Fibroblast of skin of left quadriceps (primary cell): ENCODE data around the gene LPAR1.

ENCODE experiments used
- DNase-seq, 2 experiments: peaks; one replicate each; pipeline ENCODE4 v3.0.0-alpha.2; 2013; ENCODE audit warnings: low read depth in 2 of 2

LPAR1 gene

GRCh38 chr9:111037356-111037707 is 938 bp downstream of the LPAR1 start:
- DNase-seq = no peak

DNA sequence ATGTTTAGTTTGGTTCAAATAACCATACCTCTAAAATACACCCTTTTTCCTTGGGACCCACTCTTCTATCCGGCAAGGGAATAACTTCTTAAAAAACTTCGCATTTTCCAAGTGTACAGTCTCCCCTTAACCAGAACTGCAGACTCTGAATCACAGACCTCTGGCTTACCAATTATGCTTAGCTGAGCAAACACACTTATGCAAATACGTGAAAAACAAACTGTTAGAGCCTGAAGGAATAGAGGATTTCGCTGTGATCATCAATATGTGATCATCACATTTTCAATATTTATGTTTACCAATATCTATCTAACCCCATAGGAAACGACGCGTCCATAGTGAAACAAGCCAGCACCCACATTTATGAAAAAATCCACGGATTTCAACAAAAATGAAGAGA is 1.3 kb downstream of the LPAR1 start:
- no peak for DNase-seq

- no peak for DNase-seq
Measured at GRCh38 chr9:111036429-111036789, 1.9 kb downstream of the LPAR1 start.

- DNase-seq = no peak
Measured at GRCh38 chr9:111035543-111036428, 2.5 kb downstream of the LPAR1 start.

DNA sequence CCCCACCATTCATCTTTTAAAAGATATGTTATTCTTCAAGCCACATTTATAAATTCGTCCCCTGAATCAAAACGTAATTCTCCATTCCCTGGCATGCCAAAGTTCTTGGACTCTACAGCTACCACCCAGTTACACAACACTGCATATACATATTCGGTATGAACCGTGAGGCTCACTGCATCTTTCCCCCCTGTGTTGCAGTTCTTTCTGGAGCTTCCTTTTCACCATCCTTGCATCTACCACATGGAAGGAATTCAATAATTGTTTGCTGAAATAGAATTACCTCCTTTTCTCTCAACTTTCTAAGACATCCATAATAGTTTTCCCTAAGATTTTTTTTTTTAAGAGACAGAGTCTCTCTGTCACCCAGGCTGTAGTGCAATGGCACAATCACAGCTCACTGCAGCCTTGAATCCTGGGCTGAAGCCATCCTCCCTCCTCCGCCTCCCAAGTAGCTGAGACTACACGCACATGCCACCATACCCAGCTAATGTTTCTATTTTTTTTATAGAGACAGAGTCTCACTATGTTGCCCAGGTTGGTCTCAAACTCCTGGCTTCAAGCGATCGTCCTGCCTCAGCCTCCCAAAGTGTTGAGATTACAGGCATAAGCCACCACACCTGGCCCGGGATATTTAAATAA is 3.3 kb downstream of the LPAR1 start:
- no peak for DNase-seq

DNA sequence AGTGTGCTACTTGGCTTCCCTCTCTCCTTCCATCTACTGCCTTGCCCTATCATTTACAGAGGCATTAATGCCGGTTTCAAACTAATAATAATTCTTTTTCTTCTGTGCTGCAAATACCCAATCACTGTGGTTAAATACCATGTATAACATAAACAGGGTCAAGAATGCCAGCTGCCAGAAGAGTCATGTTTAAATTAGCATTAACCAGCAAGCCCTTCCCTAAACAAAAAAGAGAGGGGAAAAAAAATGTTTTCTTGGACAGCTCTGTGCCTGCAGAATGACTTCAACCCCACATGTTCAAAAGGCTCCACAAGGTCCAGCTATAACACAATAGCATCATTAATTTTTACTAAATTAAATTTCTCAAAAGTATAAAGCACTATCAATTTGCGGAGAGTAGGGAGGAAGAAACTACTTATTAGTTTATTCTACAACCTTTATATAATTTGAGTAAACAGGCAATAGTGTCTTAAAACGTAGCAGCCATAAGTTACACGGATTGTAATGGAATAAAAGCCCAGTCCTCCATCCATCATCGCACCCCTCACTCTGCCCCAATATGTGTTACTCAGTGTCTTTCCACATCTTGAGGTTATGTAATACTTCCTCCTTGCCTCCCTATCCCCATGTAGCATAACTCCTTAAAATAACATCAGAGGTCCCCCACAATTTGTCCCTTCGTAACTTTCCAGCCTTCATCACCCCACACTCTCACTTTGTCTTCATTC is 3.9 kb downstream of the LPAR1 start:
- DNase-seq = no peak

DNA sequence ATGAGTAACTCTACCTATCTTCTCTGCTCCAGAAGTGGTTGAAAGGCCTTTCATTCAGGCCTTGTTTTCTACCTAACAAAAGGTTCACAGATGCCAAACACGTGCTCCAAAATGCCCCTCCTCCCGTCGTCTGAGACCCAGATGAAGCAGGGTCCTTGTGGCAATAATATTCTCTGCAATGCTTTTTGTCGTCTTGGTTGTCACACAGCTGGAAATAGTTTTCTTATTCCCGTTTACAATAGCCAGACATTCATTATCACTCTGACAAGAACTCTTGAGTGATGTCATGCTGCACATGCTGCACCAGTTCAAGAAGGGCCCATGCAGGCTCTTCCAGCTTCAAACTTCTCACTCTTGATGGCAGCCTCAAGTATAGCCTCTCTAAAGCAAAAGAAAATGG is 7.8 kb downstream of the LPAR1 start:
- DNase-seq = no peak

- no peak for DNase-seq
Measured at GRCh38 chr9:111029260-111029659, 9.0 kb downstream of the LPAR1 start.

DNA sequence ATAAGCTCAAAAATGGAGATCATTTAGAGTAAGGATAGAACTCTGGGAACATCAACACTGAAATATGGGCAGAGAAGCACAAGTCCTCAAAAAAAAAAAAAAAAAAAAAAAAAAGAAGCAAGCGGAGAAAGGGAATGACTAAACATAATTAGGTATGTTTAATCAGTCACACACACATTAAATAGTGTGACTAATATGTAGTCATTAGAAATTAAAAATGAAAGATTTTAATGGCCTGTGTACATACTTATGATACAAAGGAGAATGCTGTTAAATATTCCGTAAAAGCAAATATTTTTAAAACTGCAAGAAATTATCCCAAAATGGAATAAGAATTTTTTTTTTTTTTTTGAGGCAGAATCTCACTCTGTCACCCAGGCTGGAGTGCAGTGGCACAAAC is 10.5 kb downstream of the LPAR1 start:
- DNase-seq = no peak

- no peak for DNase-seq
Measured at GRCh38 chr9:111023128-111023527, 15.1 kb downstream of the LPAR1 start.

DNA sequence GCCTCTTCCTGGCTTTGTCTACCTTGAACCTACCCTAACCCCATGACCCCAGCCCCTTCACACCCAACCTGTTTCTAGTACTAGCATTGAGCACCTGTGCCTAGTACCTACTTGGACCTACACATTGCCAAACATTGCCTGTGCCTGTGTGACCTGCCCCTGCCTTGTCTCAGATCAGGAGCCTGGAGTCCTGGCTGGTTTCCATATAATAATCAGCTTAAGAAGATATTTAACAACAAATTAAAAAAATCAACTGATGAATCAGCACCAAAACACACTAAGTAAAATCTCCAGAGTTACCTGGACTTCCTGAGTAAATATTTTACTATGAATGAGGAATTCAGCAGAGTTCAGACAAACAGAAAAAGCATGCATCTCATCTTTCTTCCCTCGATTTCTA is 17.7 kb downstream of the LPAR1 start:
- no peak for DNase-seq

DNA sequence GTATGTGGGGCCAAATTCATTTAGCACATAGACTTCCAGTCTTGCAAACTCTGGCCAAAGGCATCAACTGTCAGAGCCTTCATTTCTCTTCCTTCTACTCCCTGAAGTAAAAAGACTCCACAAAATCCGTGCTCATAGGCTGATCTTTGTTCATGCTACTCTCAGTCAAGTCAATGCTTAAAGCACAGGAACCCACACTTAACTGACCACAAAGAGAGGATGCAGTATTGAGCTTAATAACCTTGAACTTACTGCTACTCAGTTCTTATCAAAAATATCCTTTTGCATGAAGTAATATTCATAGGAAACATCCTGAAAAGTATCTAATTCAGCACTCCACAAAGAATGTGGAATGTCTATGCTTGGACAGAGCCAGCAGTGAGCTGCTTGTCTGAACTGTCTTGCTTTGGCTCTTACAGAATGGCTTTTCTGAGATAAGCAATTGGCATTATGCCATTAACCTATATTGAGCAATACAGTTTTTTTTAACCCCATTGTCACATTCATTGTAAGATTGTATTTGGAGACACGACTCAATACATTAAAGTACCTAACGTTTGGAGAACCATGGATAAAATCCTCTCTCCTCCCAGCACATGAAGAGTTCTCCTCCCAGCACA is 21.7 kb downstream of the LPAR1 start:
- peak in 1 of 2 experiments; percentile 32 for DNase-seq

DNA sequence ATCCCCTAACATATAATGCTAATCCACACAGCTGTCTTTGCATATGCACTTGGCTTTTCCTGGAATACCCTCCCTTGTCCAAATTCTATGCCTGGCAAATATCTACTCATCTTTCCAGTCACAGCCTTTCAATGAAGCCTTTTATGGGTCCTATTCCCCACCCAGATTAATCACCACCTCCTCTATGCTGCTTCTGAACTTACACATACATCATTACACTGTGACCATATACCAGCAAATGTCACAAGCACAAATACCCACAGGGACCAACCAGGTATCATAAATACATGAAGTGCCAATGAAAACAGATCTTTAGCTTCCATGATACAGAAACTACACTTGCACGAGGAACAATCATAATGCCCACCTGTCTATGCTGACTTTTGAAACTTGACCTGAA is 22.3 kb downstream of the LPAR1 start:
- no peak for DNase-seq

- DNase-seq = no peak
Measured at GRCh38 chr9:111013707-111014106, 24.6 kb downstream of the LPAR1 start.

DNA sequence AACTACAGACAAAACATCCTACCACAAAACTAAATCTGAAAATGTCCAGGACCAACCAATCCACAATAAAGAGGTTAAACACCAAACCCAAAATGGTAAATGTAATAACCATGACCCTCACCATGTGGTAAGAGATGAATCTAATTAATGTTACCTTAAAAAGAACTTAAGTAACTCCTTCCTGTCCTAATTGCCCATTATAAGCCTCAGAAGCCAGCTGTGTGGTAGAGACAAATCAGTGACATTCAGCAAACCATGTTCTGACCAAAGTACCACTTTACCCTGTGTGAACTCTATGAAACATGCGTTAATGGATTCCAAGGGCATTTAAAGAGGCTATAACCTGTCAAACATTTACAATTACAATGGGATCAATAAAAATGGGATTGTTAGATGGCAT is 25.0 kb downstream of the LPAR1 start:
- no peak for DNase-seq

DNA sequence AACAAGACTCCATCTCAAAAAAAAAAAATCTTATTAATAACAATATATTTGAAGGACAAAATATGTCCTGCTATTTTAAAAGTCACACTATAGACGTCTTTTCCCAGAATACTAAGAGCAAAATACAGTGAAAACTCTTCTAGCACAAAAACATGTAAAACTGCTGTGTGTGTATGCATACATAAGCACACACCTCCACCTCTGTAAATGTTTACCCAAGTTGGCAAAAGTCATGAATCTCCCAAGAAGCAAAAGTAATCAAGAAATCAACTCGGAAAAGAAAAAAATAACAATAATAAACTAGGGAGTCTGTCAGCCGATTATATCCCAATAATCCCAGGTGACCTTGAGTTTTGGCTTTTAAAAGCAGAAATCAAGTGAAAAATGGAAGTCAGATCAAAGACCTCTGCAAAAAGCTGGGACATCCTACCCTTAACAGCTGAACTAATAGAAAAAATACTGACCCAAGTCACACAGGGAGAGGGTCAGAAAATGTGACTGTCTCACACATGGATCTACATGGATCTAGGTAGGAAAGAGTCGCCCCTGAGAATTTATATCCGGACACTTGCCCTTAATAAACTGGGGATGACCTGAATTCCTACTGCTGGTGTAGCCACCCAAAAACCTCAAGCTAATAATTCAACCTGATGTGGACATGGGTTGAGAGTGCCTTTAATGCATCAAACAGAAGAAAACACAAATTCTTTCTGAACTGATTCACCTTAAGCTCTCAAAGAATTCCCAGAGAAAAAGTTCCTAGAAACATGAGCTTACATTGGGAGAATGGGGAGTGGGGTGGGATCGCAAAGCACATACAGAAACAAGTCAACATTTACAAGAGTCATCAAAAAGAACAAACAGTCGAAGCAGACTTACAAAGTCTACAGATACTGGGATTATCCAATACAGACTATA is 29.9 kb downstream of the LPAR1 start:
- no peak for DNase-seq

DNA sequence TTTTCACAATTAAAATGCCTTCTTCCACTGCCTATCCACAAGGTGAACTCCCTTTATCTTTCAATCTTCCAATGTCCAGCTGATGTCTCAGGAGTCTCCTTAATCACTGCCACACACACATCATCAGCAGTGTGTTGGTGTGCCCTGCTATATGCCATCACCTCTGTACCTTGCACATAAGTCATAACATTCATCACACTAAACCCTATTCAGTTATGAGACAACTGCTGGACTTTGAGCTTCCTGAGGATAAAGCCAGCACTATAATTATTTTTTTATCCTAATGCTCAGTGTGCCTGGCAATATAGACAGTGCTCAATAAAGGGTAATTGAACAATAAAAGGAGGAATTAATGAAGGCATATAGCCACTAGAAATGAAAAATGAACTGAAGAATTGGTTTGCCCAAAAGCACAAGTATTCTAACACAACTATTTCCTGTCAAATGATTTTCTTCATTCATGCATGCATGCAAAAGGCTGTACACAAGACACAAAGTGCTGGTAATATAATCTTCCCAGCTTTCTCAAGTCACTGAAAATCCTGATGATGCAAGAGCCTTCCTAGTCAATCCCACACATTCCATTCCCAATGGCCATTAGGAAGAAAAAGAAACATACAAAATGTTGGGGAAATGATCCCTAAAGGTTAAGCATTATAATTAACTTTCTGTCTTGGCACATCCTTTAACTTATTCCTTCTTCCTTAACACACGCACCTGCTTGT is 32.4 kb downstream of the LPAR1 start:
- DNase-seq = no peak

DNA sequence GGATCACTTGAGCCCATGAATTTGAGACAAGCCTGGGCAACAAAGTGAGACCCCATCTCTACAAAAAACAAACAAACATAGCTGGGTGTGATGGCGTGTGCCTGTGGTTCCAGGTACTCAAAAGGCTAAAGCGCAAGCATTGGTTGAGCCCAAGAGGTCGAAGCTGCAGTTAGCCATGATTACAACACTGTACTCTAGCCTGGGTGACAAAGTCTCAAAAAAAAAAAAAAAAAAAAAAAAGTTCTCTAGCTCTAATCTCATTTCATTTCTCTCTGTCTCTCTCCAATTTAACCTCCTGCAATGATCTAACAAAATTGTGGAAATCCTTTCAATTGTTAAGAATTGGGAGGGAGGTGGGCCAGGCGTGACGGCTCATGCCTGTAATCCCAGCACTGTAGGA is 33.3 kb downstream of the LPAR1 start:
- DNase-seq = no peak

DNA sequence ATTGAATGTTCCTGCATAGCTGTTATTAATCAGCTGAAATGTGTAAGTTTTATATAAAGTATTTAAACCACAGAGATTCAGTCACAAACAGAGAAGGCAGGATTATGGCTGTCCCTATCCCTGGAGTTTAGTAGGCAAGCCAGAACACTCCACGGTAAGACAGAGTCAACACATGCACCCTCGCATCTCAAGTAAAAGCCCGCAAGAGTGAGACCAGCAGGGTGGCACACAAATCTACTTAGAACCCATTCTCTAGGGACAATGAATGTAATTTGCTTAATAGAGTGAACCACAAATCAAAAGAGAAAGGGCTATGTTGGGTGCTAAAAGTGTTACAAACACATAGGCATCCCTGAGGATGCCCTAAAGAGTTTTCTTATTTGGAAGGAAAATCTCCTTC is 35.1 kb downstream of the LPAR1 start:
- DNase-seq = no peak

DNA sequence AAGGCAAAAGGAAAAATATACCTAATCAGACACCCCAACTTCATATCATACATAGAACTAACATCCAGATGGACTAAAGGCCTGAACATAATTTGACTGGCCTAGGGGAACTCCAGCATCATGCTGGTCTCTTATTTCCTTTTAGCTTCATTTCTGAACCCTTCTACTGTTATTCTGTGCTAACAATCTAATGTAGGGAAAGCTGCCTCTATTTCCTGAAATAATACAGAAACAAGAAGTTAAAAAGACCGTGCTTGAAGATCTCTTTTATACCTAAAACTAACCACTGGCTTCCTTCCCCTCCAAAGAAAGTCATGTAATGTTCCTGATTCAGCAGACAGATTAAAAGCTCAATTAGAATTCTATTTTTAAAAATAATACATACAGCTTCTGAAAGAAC is 36.7 kb downstream of the LPAR1 start:
- DNase-seq = no peak

GRCh38 chr9:111000202-111000601 is 38.1 kb downstream of the LPAR1 start:
- DNase-seq = no peak
